Trophoblast cell (in vitro differentiated cells and primary cell): Measurements from ENCODE around the gene DSEL.

Experiments used
- DNase-seq, 2 donors: peaks; one replicate each; pipeline ENCODE4 v3.0.0-alpha.2; 2016
- H2AFZ ChIP-seq: 2 replicates; pipeline ENCODE4 v1.6.1; 2013; ENCODE audit warnings: low read length, moderate library complexity, mild to moderate bottlenecking; ENCODE audit not compliant: insufficient read depth, poor library complexity
- H2AK5ac ChIP-seq: 2 replicates; pipeline ENCODE4 v1.6.1; 2013; ENCODE audit warnings: mild to moderate bottlenecking, low read length
- H2BK120ac ChIP-seq: 2 replicates; pipeline ENCODE4 v1.6.1; 2013; ENCODE audit warnings: low read length, mild to moderate bottlenecking, moderate library complexity; ENCODE audit not compliant: insufficient read depth, poor library complexity
- H2BK12ac ChIP-seq: 2 replicates; pipeline ENCODE4 v1.6.1; 2013; ENCODE audit warnings: mild to moderate bottlenecking, low read length, moderate library complexity
- H2BK5ac ChIP-seq: 2 replicates; pipeline ENCODE4 v1.6.1; 2013; ENCODE audit warnings: low read length, low read depth, moderate library complexity, mild to moderate bottlenecking; ENCODE audit not compliant: poor library complexity
- H3K14ac ChIP-seq: 2 replicates; pipeline ENCODE4 v1.6.1; 2013; ENCODE audit warnings: mild to moderate bottlenecking, low read length
- H3K18ac ChIP-seq: 2 replicates; pipeline ENCODE4 v1.6.1; 2013; ENCODE audit warnings: mild to moderate bottlenecking, low read length
- H3K23ac ChIP-seq: 2 replicates; pipeline ENCODE4 v1.6.1; 2013; ENCODE audit warnings: low read length
- H3K27ac ChIP-seq: 2 replicates; pipeline ENCODE4 v1.5.1; 2013; ENCODE audit warnings: low read depth, mild to moderate bottlenecking, inconsistent platforms, low read length, moderate library complexity
- H3K27me3 ChIP-seq: 2 replicates; pipeline ENCODE4 v1.6.1; 2013; ENCODE audit warnings: inconsistent platforms, mild to moderate bottlenecking, low read length, moderate library complexity; ENCODE audit not compliant: insufficient read depth
- H3K36me3 ChIP-seq, 2 experiments: 1 replicate in 1 of 2; 2 replicates in 1 of 2; pipeline ENCODE4 v1.6.1; 2013; ENCODE audit warnings: low read length in 2 of 2, mild to moderate bottlenecking in 2 of 2, moderate library complexity in 1 of 2; ENCODE audit not compliant: insufficient read depth in 2 of 2, control insufficient read depth in 1 of 2
- H3K4ac ChIP-seq: 2 replicates; pipeline ENCODE4 v1.6.1; 2013; ENCODE audit warnings: low read depth, mild to moderate bottlenecking, low read length, moderate library complexity
- H3K4me1 ChIP-seq, 2 experiments: 1 replicate in 1 of 2; 2 replicates in 1 of 2; pipeline ENCODE4 v1.6.1; 2013; ENCODE audit warnings: low read length in 2 of 2, mild to moderate bottlenecking in 2 of 2, moderate library complexity in 1 of 2; ENCODE audit not compliant: insufficient read depth in 2 of 2, control insufficient read depth in 1 of 2
- H3K4me2 ChIP-seq: 2 replicates; pipeline ENCODE4 v1.6.1; 2013; ENCODE audit warnings: inconsistent platforms, mild to moderate bottlenecking, low read length, moderate library complexity
- H3K4me3 ChIP-seq: 2 replicates; pipeline ENCODE4 v1.5.1; 2013; ENCODE audit warnings: mild to moderate bottlenecking, low read depth, low read length, inconsistent platforms
- H3K79me1 ChIP-seq: one replicate; pipeline ENCODE4 v1.6.1; 2013; ENCODE audit warnings: low read length
- H3K79me2 ChIP-seq: 2 replicates; pipeline ENCODE4 v1.6.1; 2013; ENCODE audit warnings: low read length, mild to moderate bottlenecking; ENCODE audit not compliant: control insufficient read depth, insufficient read depth, poor library complexity
- H3K9ac ChIP-seq: 2 replicates; pipeline ENCODE4 v1.6.1; 2013; ENCODE audit warnings: mild to moderate bottlenecking, low read length
- H3K9me3 ChIP-seq: 2 replicates; pipeline ENCODE4 v1.6.1; 2013; ENCODE audit warnings: low read depth, mild to moderate bottlenecking, control low read depth, inconsistent platforms, low read length; ENCODE audit not compliant: insufficient read depth
- H4K12ac ChIP-seq: 2 replicates; pipeline ENCODE4 v1.6.1; 2013; ENCODE audit warnings: low read depth, mild to moderate bottlenecking, low read length, moderate library complexity
- H4K8ac ChIP-seq: 2 replicates; pipeline ENCODE4 v1.6.1; 2013; ENCODE audit warnings: low read depth, mild to moderate bottlenecking, low read length, moderate library complexity
- H4K91ac ChIP-seq: one replicate; pipeline ENCODE4 v1.6.1; 2013; ENCODE audit warnings: low read depth, mild to moderate bottlenecking, low read length, moderate library complexity
- WGBS: extraction: QIAGEN DNeasy Blood & Tissue Kit; methylation state at CpG from one replicate; pipeline ENCODE4 v1.1.7; 2013; ENCODE audit warnings: missing lambda C conversion rate; ENCODE audit not compliant: insufficient read length, insufficient coverage; ENCODE audit errors: extremely low coverage; 5-methylcytosine and 5-hydroxymethylcytosine counted together

The DSEL gene

DNA sequence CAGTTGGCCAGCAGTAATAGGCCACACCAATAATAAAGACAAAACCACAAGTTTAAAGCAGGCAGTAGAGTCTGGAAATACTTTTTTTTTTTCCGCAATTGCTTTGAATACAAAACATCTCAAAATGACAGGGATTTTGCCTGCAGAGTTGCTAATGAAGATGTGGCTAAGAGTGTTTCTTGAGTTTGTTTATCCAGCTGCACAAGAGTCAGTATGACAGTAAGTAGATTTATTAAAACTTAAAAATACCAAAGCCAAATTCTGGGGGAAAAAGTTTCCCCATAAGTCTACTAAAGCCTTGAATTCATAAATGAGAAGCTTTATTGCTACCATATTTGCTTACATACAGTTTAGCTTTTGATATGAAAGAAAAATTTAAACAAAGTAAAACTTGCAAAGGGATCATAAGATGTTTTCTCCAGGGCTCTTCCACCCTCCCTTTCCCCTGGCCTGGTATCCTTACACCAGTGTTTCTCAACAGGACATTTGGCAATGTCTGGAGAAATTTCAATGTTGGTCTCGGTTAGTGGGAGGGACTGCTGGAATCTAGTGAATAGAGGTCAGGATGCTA lies 3.9 kb upstream of the DSEL start:
- Histone ChIP-seq H3K4me2 (no peak overlapping the region), H2BK12ac (no peak overlapping the region), H2BK120ac (no peak overlapping the region), H3K27ac (no peak overlapping the region), H3K79me2 (peaks cover 4% of the 10 kb centered on the region), H2AK5ac (no peak overlapping the region), H4K12ac (no peak overlapping the region), H3K14ac (no peak overlapping the region), H3K27me3 (no peaks in the 10 kb centered on the region), H3K36me3 (no peaks in the 10 kb centered on the region), H3K9me3 (no peaks in the 10 kb centered on the region), H3K4me1 (peaks cover 3 to 8% of the 10 kb centered on the region in 2 experiments), H2BK5ac (no peak overlapping the region), H3K4me3 (no peak overlapping the region), H3K23ac (no peak overlapping the region), H3K79me1 (peaks cover 9% of the 10 kb centered on the region), H4K8ac (no peak overlapping the region), H2AFZ (no peak overlapping the region), H3K9ac (no peak overlapping the region), H3K18ac (no peak overlapping the region), H4K91ac (no peak overlapping the region), H3K4ac (no peak overlapping the region)
- peak in 1 of 2 donors; percentile 49 for DNase-seq
- no CpG with 5 or more reads among the region's 2 CpGs for WGBS

DNA sequence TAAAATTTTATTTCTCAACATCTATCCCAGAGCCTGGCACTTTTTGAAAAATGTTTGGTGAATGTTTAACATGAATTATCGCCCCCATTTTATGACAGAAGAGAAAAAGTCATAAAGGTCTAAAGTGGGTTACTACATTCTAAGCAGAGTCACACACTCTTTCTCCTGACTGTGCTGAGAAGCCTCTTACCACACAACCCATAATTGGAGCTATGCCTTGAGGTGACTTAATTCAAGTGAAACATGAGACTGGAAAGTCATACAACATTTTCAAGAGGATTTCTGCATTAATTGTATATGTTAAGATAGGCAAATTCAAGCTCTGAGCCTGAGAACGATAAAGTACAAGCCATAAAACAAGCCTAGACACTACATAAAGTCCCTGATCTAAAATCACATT lies 3.1 kb upstream of the DSEL start:
- Histone ChIP-seq H3K36me3 (no peaks in the 10 kb centered on the region), H3K4me1 (peaks cover 3 to 8% of the 10 kb centered on the region in 2 experiments), H2BK5ac (no peak overlapping the region), H2BK12ac (no peak overlapping the region), H3K4ac (no peak overlapping the region), H3K9ac (no peak overlapping the region), H4K91ac (no peak overlapping the region), H2AFZ (no peak overlapping the region), H3K27ac (no peak overlapping the region), H3K79me1 (peaks cover 9% of the 10 kb centered on the region), H3K18ac (no peak overlapping the region), H3K23ac (no peak overlapping the region), H3K27me3 (no peaks in the 10 kb centered on the region), H3K79me2 (peaks cover 4% of the 10 kb centered on the region), H3K4me3 (no peak overlapping the region), H3K9me3 (no peaks in the 10 kb centered on the region), H4K8ac (no peak overlapping the region), H3K4me2 (no peak overlapping the region), H2AK5ac (no peak overlapping the region), H3K14ac (no peak overlapping the region), H2BK120ac (no peak overlapping the region), H4K12ac (no peak overlapping the region)
- DNase-seq, result no peak
- no CpG with 5 or more reads among the region's 2 CpGs for WGBS

DNA sequence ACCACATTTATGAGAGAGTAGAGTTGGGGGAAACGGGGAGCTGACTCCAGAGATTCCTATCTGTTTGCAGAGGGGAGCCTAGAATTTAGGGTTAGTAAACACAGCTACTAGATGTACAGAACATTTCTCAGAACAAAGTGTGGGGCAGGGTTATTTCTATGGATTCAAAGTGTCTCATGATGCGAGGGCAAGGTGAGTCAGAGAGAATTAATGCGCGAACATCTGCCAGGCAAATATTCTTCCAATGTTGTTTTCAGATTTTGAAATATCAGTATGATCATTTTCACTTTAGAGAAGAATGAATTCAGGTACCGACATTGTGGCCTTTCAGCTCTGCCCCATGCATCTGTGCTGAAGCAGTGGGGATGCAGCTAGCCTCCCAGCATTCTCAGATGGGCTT lies 2.0 kb upstream of the DSEL start:
- H2BK12ac ChIP-seq, result no peak overlapping the region
- WGBS, result no CpG with 5 or more reads among the region's 5 CpGs
- H4K12ac ChIP-seq, result no peak overlapping the region
- H3K27ac ChIP-seq, result no peak overlapping the region
- H4K91ac ChIP-seq, result no peak overlapping the region
- no peak overlapping the region for H2AK5ac ChIP-seq
- no peak overlapping the region for H3K4me2 ChIP-seq
- no peak overlapping the region for H2BK5ac ChIP-seq
- H3K14ac ChIP-seq, result no peak overlapping the region
- H4K8ac ChIP-seq, result no peak overlapping the region
- H3K79me1 ChIP-seq, result peaks cover 7% of the 10 kb centered on the region
- H3K36me3 ChIP-seq, result no peaks in the 10 kb centered on the region
- H3K4me1 ChIP-seq, result peaks cover 3 to 8% of the 10 kb centered on the region in 2 experiments
- no peak overlapping the region for H2BK120ac ChIP-seq
- H3K27me3 ChIP-seq, result no peaks in the 10 kb centered on the region
- H3K18ac ChIP-seq, result no peak overlapping the region
- no peak overlapping the region for H3K4ac ChIP-seq
- no peaks in the 10 kb centered on the region for H3K9me3 ChIP-seq
- no peak overlapping the region for H3K23ac ChIP-seq
- H2AFZ ChIP-seq, result no peak overlapping the region
- H3K4me3 ChIP-seq, result no peak overlapping the region
- peak in 1 of 2 donors; percentile 60 for DNase-seq
- peaks cover 4% of the 10 kb centered on the region for H3K79me2 ChIP-seq
- H3K9ac ChIP-seq, result no peak overlapping the region

DNA sequence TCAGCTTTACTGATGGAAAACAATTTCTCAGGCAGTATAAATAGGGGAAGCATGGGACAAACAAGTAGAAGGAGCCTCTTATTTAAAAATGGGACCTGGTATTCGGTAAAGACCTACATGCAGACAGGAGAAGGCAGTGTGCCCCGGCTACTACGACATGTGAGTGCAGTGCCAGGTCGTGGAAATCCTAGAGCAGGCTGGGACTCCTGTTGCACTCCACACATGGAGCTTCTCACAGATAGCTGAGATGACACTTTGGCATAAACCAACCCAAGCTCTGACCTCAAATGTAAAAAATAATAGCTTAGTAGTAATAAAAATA lies 885 bp upstream of the DSEL start:
- no peak overlapping the region for H3K9ac ChIP-seq
- no peak overlapping the region for H4K8ac ChIP-seq
- no peaks in the 10 kb centered on the region for H3K9me3 ChIP-seq
- H3K79me1 ChIP-seq, result peaks cover 7% of the 10 kb centered on the region
- WGBS, result no CpG with 5 or more reads among the region's 4 CpGs
- no peak for DNase-seq
- H3K79me2 ChIP-seq, result peaks cover 4% of the 10 kb centered on the region
- H3K27ac ChIP-seq, result no peak overlapping the region
- H4K12ac ChIP-seq, result no peak overlapping the region
- H4K91ac ChIP-seq, result no peak overlapping the region
- no peak overlapping the region for H2BK120ac ChIP-seq
- H3K18ac ChIP-seq, result no peak overlapping the region
- no peak overlapping the region for H3K23ac ChIP-seq
- no peak overlapping the region for H2AK5ac ChIP-seq
- H3K36me3 ChIP-seq, result peaks cover 0 to 5% of the 10 kb centered on the region in 2 experiments
- no peak overlapping the region for H3K14ac ChIP-seq
- no peaks in the 10 kb centered on the region for H3K27me3 ChIP-seq
- no peak overlapping the region for H2BK12ac ChIP-seq
- no peak overlapping the region for H3K4ac ChIP-seq
- H3K4me3 ChIP-seq, result no peak overlapping the region
- no peak overlapping the region for H2AFZ ChIP-seq
- H3K4me1 ChIP-seq, result no peaks in the 10 kb centered on the region
- peak overlapping the region; percentile 96 for H3K4me2 ChIP-seq
- no peak overlapping the region for H2BK5ac ChIP-seq
